ENCODE measurements around the gene SPATS2. TPM values are rescaled to one million over a fixed set of nuclear protein-coding genes. Genes with fewer than 3 reads are reported as not detected.

Gene SPATS2
- total RNA-seq, 2 experiments from 2014 or later = 8.7 to 9.6 TPM

DNA sequence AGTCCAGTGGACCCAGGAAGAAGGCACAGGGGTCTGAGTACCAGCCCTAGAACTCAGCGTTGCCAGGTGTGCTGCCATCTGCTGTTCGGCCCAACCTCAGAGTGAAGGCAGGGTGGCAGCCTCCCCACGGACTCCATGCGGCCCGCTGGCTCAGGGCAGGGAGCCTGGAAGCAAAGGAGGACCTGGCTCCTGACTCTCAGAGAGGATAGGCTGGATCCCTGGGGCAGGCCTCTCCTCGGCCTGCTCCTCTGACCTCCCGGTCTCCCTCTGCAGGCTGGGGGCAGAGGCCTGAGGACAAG is 190.6 kb downstream of the SPATS2 start:
- H3K9me3 Mint-ChIP-seq = no peaks in the 10 kb centered on the region
- intact Hi-C loops (cut with micrococcal nuclease) = no loop called here
- H3K27me3 Mint-ChIP-seq (ENCODE audit: low read depth) = no peaks in the 10 kb centered on the region
- H3K27ac Mint-ChIP-seq = no peak overlapping the region
- peaks cover 5% of the 10 kb centered on the region for H3K4me1 Mint-ChIP-seq (ENCODE audit: low read depth)
- H3K36me3 Mint-ChIP-seq (ENCODE audit: low read depth) = peaks cover 22% of the 10 kb centered on the region
- H3K4me3 Mint-ChIP-seq = no peak overlapping the region
- no peak for DNase-seq
- CTCF ChIA-PET = no interaction called here

DNA sequence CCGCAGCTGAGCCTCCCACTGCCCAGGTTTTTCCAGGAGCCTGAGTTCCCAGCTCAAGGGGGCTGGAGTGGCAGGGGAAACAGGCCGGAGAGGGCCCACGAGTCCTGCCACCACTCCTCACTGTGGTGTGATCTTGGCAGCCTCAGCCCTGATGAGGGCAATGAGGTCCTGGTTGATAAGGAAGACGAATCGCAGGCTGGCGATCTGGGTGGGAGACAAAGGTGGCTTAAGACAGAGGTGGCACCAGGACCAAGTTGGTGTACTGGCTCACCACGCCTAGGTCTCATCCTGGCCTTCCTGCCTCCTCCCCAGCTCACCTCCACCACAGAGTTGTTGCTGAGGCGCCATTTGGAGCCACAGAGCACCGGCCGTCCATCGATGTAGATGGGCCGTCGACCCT is 191.3 kb downstream of the SPATS2 start:
- H3K9me3 Mint-ChIP-seq = no peaks in the 10 kb centered on the region
- DNase-seq = no peak
- H3K4me1 Mint-ChIP-seq (ENCODE audit: low read depth) = peaks cover 5% of the 10 kb centered on the region
- CTCF ChIA-PET = no interaction called here
- H3K27ac Mint-ChIP-seq = no peak overlapping the region
- H3K36me3 Mint-ChIP-seq (ENCODE audit: low read depth) = peaks cover 22% of the 10 kb centered on the region
- intact Hi-C loops (cut with micrococcal nuclease) = no loop called here
- no peaks in the 10 kb centered on the region for H3K27me3 Mint-ChIP-seq (ENCODE audit: low read depth)
- no peak overlapping the region for H3K4me3 Mint-ChIP-seq

DNA sequence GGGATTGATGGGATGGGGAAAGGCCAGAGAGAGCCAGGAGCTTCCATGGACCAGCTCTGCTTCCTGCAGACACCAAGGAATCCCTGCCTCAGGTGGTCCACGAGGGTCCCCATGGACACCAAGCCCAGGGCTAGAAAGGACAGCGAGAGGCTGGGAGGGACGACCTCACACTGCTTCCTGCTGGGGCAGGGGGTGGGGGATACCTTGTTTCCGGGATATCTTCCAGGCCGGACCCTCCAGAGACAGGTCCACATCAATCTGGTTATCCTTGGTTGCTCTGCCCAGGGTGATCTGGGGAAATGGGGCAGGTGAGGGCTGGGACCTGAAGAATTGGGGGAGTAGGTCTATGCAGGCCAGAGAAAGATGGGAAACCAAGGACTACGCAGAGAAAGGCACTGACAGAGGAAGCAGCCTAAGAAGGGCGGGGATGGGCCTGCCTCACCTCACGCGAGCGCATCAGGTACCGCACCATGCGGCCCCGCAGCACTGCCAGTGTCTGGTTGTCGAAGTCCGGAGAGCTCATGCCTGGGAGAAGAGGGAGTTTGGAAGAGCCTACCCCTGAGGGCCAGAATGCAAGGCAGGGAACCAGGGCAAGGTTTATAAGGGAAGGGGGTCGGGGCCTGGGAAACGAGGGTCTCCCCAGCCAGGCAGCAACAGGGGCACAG is 191.9 kb downstream of the SPATS2 start:
- Mint-ChIP-seq H3K4me1 (ENCODE audit: low read depth) (peaks cover 5% of the 10 kb centered on the region), H3K4me3 (no peak overlapping the region), H3K9me3 (no peaks in the 10 kb centered on the region), H3K36me3 (ENCODE audit: low read depth) (peaks cover 28% of the 10 kb centered on the region), H3K27me3 (ENCODE audit: low read depth) (no peaks in the 10 kb centered on the region), H3K27ac (no peak overlapping the region)
- CTCF ChIA-PET = interaction anchor here (0.9 kb wide), 1 partner anchor 8 kb away, joined by 3 read pairs; no protein-coding TSS in a partner anchor
- intact Hi-C loops (cut with micrococcal nuclease) = no loop called here
- DNase-seq = no peak

DNA sequence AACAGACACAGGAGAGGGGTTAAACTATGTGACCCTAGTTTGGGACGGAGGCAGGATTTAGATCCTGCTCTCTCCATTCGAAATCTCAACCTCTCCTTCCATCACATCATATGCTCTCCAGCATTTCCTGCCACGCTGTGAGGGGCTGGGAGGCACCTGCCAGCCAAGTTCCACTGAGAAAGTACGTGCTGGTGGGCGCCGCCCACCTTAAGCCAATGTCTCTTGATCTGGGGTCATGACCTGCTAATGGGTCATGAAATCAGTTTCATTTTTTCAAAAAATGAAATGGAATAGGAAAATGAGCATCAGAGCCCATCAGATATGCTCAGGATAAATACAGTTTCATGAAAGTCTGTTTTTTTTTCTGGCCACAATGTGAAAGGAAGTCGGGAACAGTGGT is 193.4 kb downstream of the SPATS2 start:
- Mint-ChIP-seq H3K27ac (no peak overlapping the region), H3K27me3 (ENCODE audit: low read depth) (no peaks in the 10 kb centered on the region), H3K9me3 (no peaks in the 10 kb centered on the region), H3K4me1 (ENCODE audit: low read depth) (peaks cover 14% of the 10 kb centered on the region), H3K36me3 (ENCODE audit: low read depth) (peaks cover 34% of the 10 kb centered on the region), H3K4me3 (no peak overlapping the region)
- no peak for DNase-seq
- intact Hi-C loops (cut with micrococcal nuclease) = no loop called here
- CTCF ChIA-PET = interaction anchor here (1.7 kb wide), 1 partner anchor 11 kb away, joined by 4 read pairs; no protein-coding TSS in a partner anchor

DNA sequence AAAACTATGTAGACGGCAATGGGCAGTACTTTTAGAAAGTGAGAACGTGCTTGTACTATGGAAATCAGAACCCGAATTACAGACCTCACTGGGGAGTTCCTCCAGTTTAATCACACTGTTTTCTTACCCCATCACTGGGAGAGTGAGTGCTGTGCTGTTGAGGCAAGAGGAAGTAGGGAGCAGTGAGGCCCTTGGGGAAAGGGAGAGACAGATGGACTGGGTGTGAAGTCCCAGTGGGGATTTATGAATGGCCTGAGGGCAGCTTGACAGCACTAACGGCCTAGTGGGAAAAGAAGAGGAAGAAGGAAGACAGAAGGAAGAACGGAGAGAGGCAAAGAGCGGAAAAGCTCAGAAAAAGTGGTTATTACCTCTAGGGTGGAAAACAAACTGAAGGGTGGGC is 195.0 kb downstream of the SPATS2 start:
- CTCF ChIA-PET = interaction anchor here (1.7 kb wide), 1 partner anchor 10 kb away, joined by 4 read pairs; no protein-coding TSS in a partner anchor
- Mint-ChIP-seq H3K36me3 (ENCODE audit: low read depth) (peaks cover 32% of the 10 kb centered on the region), H3K27me3 (ENCODE audit: low read depth) (no peaks in the 10 kb centered on the region), H3K9me3 (no peaks in the 10 kb centered on the region), H3K27ac (no peak overlapping the region), H3K4me1 (ENCODE audit: low read depth) (peaks cover 28% of the 10 kb centered on the region), H3K4me3 (no peak overlapping the region)
- no peak for DNase-seq
- intact Hi-C loops (cut with micrococcal nuclease) = no loop called here

DNA sequence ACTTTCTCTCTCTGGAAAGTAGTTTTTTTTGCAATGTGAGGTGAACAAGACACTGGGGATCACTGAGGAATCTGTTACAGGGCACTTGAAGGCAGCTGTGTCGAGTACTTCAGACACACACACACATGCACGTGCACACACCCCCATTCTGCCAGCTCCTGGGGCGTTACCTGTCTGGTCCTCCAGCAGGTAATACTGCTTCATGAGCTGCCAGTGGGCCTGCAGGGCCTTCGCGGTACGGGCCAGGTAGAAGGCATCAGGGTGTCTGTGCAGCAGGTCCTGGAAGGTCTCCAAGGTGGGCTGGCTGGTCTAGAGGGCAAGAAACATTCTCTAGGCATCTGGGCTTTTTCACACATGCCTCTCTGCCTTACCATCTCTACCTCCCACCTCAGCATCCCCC is 195.6 kb downstream of the SPATS2 start:
- DNase-seq = no peak
- Mint-ChIP-seq H3K4me1 (ENCODE audit: low read depth) (peaks cover 28% of the 10 kb centered on the region), H3K9me3 (no peaks in the 10 kb centered on the region), H3K27ac (no peak overlapping the region), H3K4me3 (no peak overlapping the region), H3K27me3 (ENCODE audit: low read depth) (no peaks in the 10 kb centered on the region), H3K36me3 (ENCODE audit: low read depth) (peaks cover 32% of the 10 kb centered on the region)
- CTCF ChIA-PET = no interaction called here
- intact Hi-C loops (cut with micrococcal nuclease) = no loop called here

DNA sequence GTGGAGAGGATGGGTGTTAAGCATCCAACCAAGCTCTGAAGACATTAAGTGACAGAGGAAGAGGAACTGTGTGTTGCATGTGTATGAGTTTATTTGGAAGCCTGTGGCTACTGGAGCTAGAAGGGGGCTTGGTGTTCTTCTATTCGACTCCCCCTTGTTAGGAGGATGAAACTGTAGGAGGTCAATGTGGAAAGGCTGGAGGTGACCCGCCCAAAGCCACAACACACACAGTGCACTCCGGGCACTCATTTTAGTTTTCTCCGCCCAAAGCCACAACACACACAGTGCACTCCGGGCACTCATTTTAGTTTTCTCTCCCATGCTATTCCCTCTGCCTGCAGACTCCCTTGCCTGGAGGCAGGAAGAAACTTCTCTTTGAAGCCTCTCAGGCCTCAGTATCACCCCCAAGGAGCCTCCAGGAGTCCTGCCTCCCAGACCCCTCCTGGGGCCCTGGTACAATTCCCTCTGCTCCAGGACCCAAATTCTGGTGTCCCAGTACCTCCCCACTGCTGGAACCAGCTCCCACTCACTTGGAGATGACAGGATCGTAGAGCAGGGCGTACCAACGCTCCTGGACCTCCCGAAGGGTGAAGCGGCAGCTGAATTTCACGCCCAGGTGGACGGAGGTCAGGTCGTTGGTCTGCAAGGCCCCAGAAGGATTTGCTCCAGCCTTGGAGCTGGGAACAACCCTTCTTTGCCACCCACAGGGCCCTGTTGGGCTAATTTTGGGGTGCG is 196.9 kb downstream of the SPATS2 start:
- Mint-ChIP-seq H3K27me3 (ENCODE audit: low read depth) (no peaks in the 10 kb centered on the region), H3K27ac (no peak overlapping the region), H3K4me1 (ENCODE audit: low read depth) (peaks cover 36% of the 10 kb centered on the region), H3K9me3 (no peaks in the 10 kb centered on the region), H3K4me3 (no peak overlapping the region), H3K36me3 (ENCODE audit: low read depth) (peaks cover 30% of the 10 kb centered on the region)
- CTCF ChIA-PET = interaction anchor here (0.6 to 1.7 kb wide), 5 partner anchors 10 to 275 kb away, joined by 3 to 5 read pairs (median 4); no protein-coding TSS in a partner anchor
- no peak for DNase-seq
- intact Hi-C loops (cut with micrococcal nuclease) = no loop called here

DNA sequence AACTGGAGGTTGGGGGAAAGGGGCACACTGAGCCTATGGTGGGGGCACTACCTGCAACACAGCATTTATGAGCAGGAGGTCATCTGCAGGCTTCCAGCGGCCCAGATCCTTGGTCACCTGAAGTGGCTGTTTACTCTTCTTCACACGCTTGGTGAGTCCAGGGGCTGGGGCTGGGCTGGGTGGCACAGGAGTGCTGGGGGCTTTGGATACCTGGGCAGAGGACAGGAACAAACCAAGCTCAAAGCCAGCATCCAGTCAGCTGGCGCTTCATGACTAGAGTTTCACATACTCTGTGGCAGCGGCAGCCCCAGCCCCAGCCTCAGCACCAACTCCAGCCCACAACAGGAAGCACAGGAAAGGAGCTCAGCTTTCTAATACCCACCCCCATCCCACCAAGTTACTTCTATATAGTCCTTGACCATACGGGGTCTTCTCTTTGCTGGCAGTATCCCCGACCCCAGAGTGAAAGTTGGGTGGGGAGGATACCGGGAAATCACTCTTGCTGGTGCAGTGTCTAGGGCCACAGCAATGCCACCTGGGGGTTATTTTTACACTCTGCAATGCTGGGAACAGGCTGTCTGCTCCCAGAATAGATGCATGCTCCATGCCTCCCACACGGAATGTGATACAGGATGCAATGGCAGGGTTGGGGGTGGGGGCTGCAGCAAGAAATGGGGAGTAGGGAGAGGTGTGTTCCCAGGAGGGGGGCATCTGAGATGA is 197.6 kb downstream of the SPATS2 start:
- CTCF ChIA-PET = interaction anchor here (0.6 to 1.7 kb wide), 4 partner anchors 12 to 276 kb away, joined by 3 to 5 read pairs (median 4); no protein-coding TSS in a partner anchor
- H3K4me1 Mint-ChIP-seq (ENCODE audit: low read depth) = peaks cover 38% of the 10 kb centered on the region
- peaks cover 25% of the 10 kb centered on the region for H3K36me3 Mint-ChIP-seq (ENCODE audit: low read depth)
- no peaks in the 10 kb centered on the region for H3K27me3 Mint-ChIP-seq (ENCODE audit: low read depth)
- DNase-seq = no peak
- intact Hi-C loops (cut with micrococcal nuclease) = loop anchor here (5.0 kb wide), 2 partner anchors 142 to 462 kb away; partner anchors contain the start of genes FMNL3 and RACGAP1
- no peak overlapping the region for H3K27ac Mint-ChIP-seq
- H3K4me3 Mint-ChIP-seq = no peak overlapping the region
- no peaks in the 10 kb centered on the region for H3K9me3 Mint-ChIP-seq

DNA sequence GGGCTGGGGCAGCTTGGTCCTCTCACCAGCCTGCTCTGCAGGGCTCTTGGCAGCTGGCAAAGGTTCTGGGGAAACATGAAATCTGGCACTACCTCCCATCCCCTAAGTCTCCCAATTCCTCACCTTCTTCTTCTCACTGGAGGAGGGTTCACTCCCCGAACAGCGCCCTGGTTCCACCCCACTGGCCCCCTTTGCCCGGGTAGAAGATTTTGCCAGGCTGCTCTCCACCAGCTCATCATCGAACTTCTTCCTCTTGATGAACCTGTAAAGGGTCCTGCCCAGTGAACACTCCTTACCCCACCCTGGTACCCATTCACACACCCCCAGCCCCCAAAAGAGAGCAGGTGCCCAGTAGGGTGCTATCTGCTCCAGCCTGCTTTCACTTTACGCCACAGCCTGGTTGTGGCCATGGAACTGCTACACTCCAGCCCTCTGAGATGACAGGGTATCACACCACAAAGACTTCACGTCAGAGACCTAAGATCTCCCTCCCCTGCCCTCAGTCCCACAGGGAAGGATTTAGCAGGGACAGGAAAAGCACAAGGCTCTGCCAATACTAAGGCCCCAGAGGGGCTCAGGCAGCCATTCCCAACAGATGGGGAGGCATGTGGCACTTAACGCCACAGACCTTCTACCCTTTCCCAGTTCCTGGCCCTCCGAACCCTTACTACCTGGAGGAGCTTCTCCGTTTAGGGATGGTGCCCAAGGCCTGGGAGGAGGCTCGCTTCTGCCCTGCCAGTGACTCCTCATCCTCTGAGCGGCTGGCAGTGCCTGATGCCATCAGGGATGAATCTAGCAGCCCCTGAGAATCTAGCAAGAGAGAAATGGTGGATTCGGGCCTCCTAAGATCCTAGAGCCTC is 198.4 kb downstream of the SPATS2 start:
- Mint-ChIP-seq H3K4me3 (no peak overlapping the region), H3K9me3 (no peaks in the 10 kb centered on the region), H3K27ac (no peak overlapping the region), H3K36me3 (ENCODE audit: low read depth) (peaks cover 21% of the 10 kb centered on the region), H3K27me3 (ENCODE audit: low read depth) (no peaks in the 10 kb centered on the region), H3K4me1 (ENCODE audit: low read depth) (peaks cover 45% of the 10 kb centered on the region)
- DNase-seq = no peak
- CTCF ChIA-PET = interaction anchor here (1.7 to 2.3 kb wide), 2 partner anchors 14 to 207 kb away, joined by 5 to 6 read pairs; no protein-coding TSS in a partner anchor
- intact Hi-C loops (cut with micrococcal nuclease) = loop anchor here (5.0 kb wide), 2 partner anchors 142 to 462 kb away; partner anchors contain the start of genes FMNL3 and RACGAP1

DNA sequence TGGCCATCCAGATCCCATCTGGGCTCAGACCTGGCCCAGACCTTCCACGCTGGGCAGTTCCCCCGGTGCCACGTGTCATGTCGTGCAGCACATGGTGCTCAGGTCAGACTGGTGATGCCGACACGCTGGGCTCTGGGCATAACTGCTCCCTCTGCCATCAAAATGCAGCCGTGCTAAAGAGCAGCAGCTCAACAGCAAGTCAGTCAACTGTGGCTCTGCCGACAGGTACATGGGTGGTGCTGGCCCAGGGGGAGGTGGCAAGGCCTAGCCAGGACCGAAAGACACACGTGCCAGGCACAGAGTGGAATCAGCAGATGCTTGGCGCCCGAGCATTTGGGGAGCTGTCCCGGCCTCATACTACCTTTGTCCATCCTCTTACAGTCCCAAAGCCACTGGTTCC is 199.1 kb downstream of the SPATS2 start:
- CTCF ChIA-PET = interaction anchor here (0.6 to 2.3 kb wide), 3 partner anchors 15 to 521 kb away, joined by 4 to 6 read pairs (median 5); no protein-coding TSS in a partner anchor
- H3K4me3 Mint-ChIP-seq = peak overlapping the region; percentile 27
- no peaks in the 10 kb centered on the region for H3K9me3 Mint-ChIP-seq
- H3K36me3 Mint-ChIP-seq (ENCODE audit: low read depth) = peaks cover 19% of the 10 kb centered on the region
- peaks cover 47% of the 10 kb centered on the region for H3K4me1 Mint-ChIP-seq (ENCODE audit: low read depth)
- H3K27ac Mint-ChIP-seq = no peak overlapping the region
- H3K27me3 Mint-ChIP-seq (ENCODE audit: low read depth) = no peaks in the 10 kb centered on the region
- intact Hi-C loops (cut with micrococcal nuclease) = loop anchor here (5.0 kb wide), 2 partner anchors 141 to 461 kb away; partner anchors contain the start of genes FMNL3 and RACGAP1
- no peak for DNase-seq

DNA sequence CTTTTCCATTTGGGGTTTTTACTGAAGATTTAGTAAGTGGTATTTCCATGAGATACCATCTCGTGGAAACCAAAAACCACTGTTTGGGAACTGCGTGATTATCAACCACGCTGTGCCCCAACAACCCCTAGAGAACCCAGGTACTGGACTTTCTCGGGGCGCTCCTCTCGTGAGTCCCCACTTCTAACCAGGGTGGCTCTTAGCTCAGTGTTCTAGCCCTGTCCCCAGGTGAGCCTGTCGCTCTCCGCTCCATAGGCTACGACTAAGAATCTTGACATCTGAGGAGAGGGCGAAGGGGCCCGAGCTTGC is 200.0 kb downstream of the SPATS2 start:
- no peaks in the 10 kb centered on the region for H3K27me3 Mint-ChIP-seq (ENCODE audit: low read depth)
- H3K4me3 Mint-ChIP-seq = peak overlapping the region; percentile 99
- peaks cover 15% of the 10 kb centered on the region for H3K36me3 Mint-ChIP-seq (ENCODE audit: low read depth)
- DNase-seq = no peak
- H3K4me1 Mint-ChIP-seq (ENCODE audit: low read depth) = peaks cover 50% of the 10 kb centered on the region
- intact Hi-C loops (cut with micrococcal nuclease) = loop anchor here (5.0 kb wide), 2 partner anchors 140 to 460 kb away; partner anchors contain the start of genes FMNL3 and RACGAP1
- H3K9me3 Mint-ChIP-seq = no peaks in the 10 kb centered on the region
- peak overlapping the region; percentile 98 for H3K27ac Mint-ChIP-seq
- CTCF ChIA-PET = interaction anchor here (0.6 to 2.3 kb wide), 5 partner anchors 10 to 211 kb away, joined by 3 to 6 read pairs (median 3); no protein-coding TSS in a partner anchor
